Measurements from ENCODE around the gene GIPC1. TPM values are rescaled to one million over a fixed set of nuclear protein-coding genes. Genes with fewer than 3 reads are reported as not detected.

Gene GIPC1
- total RNA-seq, 4 donors from 2014 or later: 135 to 217 (median 164) TPM

- intact Hi-C loops (cut with DNase I; ENCODE audit: low total_unique reads): no loop called here
- TF ChIP-seq CTCF (IDR thresholded peaks at IDR 0.05) (no peak), POLR2A (IDR thresholded peaks at IDR 0.05) (no peak)
- DNase-seq (ENCODE audit: low spot score in 2 of 2): no peak
- H3K4me3 ChIP-seq (ENCODE audit: low read depth, poor library complexity, severe bottlenecking): no peak overlapping the region
- WGBS, 2 donors: 69 to 76% methylated on average over 19 of the region's 19 CpGs
Measured at GRCh38 chr19:14540741-14541525, 45.0 kb upstream of the GIPC1 start.

DNA sequence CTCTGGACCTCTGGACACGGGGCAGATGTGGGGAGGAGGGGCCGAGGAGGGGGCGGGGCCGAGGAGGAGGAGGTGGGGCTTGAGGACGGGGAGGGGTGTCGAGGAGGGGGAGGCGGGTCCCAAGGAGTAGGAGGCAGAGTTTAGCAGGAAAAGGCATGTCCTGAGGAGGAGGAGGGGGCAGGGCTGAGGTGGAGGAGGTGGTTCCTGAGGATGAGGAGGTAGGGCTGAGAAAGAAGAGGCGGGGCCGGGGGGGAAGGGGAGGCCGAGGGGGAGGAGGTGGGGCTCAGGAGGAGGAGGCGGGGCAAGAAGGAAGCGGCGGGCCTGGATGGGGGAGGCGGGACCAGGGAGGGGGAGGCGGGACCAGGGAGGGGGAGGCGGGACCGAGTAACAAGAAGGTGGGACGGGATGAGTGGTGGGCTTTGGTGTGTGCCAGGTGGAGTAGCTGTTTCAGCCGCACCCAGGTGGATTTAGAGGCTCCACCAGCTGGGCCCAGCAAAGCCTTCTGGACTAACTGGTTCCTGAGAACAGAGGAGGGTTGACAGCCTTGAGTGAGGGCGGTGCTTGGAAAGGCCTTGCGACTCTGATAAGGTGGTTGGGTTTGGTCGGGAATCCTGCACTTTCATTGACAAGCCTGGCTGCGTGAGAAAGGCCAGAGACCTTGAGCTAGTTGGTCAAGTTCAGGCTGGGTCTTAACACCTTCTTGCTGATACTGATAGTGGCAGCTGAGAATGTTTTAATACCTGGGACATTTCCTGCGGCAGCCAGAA, 41.2 kb upstream of the GIPC1 start:
- intact Hi-C loops (cut with DNase I; ENCODE audit: low total_unique reads): no loop called here
- H3K4me3 ChIP-seq (ENCODE audit: low read depth, poor library complexity, severe bottlenecking): no peak overlapping the region
- TF ChIP-seq POLR2A (IDR thresholded peaks at IDR 0.05) (no peak), CTCF (IDR thresholded peaks at IDR 0.05) (no peak)
- peak; percentile 71 to 90 for DNase-seq (ENCODE audit: low spot score in 2 of 2)
- WGBS, 2 donors: 20 to 23% methylated on average over 23 to 24 of the region's 24 CpGs

GRCh38 chr19:14533450-14533849, 37.5 kb upstream of the GIPC1 start:
- intact Hi-C loops (cut with DNase I; ENCODE audit: low total_unique reads): no loop called here
- DNase-seq (ENCODE audit: low spot score in 2 of 2): no peak
- H3K4me3 ChIP-seq (ENCODE audit: low read depth, poor library complexity, severe bottlenecking): no peak overlapping the region
- WGBS, 2 donors: 75 to 83% methylated on average over 5 of the region's 5 CpGs
- no peak for TF ChIP-seq CTCF (IDR thresholded peaks at IDR 0.05)
- TF ChIP-seq POLR2A (IDR thresholded peaks at IDR 0.05): no peak

GRCh38 chr19:14530506-14530905, 34.6 kb upstream of the GIPC1 start:
- intact Hi-C loops (cut with DNase I; ENCODE audit: low total_unique reads): no loop called here
- DNase-seq (ENCODE audit: low spot score in 2 of 2): no peak
- H3K4me3 ChIP-seq (ENCODE audit: low read depth, poor library complexity, severe bottlenecking): no peak overlapping the region
- TF ChIP-seq POLR2A (IDR thresholded peaks at IDR 0.05): no peak
- TF ChIP-seq CTCF (IDR thresholded peaks at IDR 0.05): no peak
- WGBS, 2 donors: 55 to 60% methylated on average over 3 of the region's 3 CpGs

DNA sequence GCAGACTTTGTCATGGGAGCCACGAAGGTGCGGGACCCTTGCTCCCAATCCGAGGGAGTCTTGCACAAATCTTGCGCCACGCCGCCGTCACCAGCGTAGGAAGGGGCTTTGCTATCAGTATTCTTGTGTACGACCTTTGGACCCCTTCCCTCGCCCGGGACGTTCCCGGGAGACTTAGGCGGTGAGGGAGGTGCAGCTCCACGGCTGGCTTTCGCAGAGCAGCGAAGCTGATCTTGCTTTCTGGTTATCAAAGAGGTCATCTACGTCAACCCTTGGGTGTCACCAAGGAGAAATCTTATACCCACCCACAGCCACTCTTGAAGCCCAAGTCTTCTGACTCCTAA, 34.0 kb upstream of the GIPC1 start:
- 0 to 1% methylated on average over 18 of the region's 18 CpGs for WGBS, 2 donors
- peak overlapping the region; percentile 83 for H3K4me3 ChIP-seq (ENCODE audit: low read depth, poor library complexity, severe bottlenecking)
- DNase-seq (ENCODE audit: low spot score in 2 of 2): no peak
- intact Hi-C loops (cut with DNase I; ENCODE audit: low total_unique reads): no loop called here
- TF ChIP-seq CTCF (IDR thresholded peaks at IDR 0.05): no peak
- no peak for TF ChIP-seq POLR2A (IDR thresholded peaks at IDR 0.05)

All from lower leg skin (tissue), 4 donors.